Prostate gland (tissue), 2 donors: ENCODE data around the gene AKNA.

Experiments used
- CTCF ChIP-seq, 4 experiments: fragments of 200-600 bp in 2 of 4; fragments of 450-650 bp in 2 of 4; sonication (generic) in 2 of 4; IDR thresholded peaks; 1 replicate in 3 of 4; 2 replicates in 1 of 4; pipeline ENCODE4 v1.5.1; 2016 to 2019; ENCODE audit warnings: antibody characterized with exemption in 4 of 4, mild to moderate bottlenecking in 2 of 4, moderate library complexity in 2 of 4
- POLR2A ChIP-seq: fragments of 450-650 bp; IDR thresholded peaks from one replicate; pipeline ENCODE4 v1.6.1; 2016; ENCODE audit warnings: antibody characterized with exemption, mild to moderate bottlenecking
- POLR2AphosphoS5 ChIP-seq: sonication (generic); formaldehyde crosslinking; IDR thresholded peaks from one replicate; pipeline ENCODE4 v1.6.1; 2017; ENCODE audit warnings: antibody characterized with exemption

- TF ChIP-seq CTCF (IDR thresholded peaks at IDR 0.05) (no peak), POLR2A (no peak), POLR2AphosphoS5 (no peak)
Observed at GRCh38 chr9:114388357-114388682, 538 bp upstream of the AKNA start.
